H9 (cell line): ENCODE data around the gene UXT. TPM values are rescaled to one million over a fixed set of nuclear protein-coding genes. Genes with fewer than 3 reads are reported as not detected.

Source experiments
- DNase-seq: peaks from one replicate; pipeline ENCODE4 v3.0.0-alpha.2; 2017
- H2AFZ ChIP-seq: one replicate; pipeline ENCODE4 v1.6.1; 2013; ENCODE audit warnings: mild to moderate bottlenecking, low read length, control low read depth, moderate library complexity
- H2AK5ac ChIP-seq: 2 replicates; pipeline ENCODE4 v1.6.1; 2013; ENCODE audit warnings: low read length, control low read depth, mixed read lengths; ENCODE audit not compliant: insufficient read length
- H2BK120ac ChIP-seq: one replicate; pipeline ENCODE4 v1.6.1; 2013; ENCODE audit warnings: low read depth, mild to moderate bottlenecking, low read length, control low read depth, inconsistent platforms; ENCODE audit not compliant: poor library complexity, severe bottlenecking
- H2BK12ac ChIP-seq: 2 replicates; pipeline ENCODE4 v1.6.1; 2013; ENCODE audit warnings: low read length, control low read depth, mixed read lengths, low read depth; ENCODE audit not compliant: insufficient read length
- H2BK15ac ChIP-seq: 2 replicates; pipeline ENCODE4 v1.6.1; 2013; ENCODE audit warnings: low read depth, low read length, control low read depth
- H2BK20ac ChIP-seq: one replicate; pipeline ENCODE4 v1.6.1; 2013; ENCODE audit warnings: low read depth, mild to moderate bottlenecking, low read length, control low read depth, inconsistent platforms; ENCODE audit not compliant: poor library complexity, severe bottlenecking
- H2BK5ac ChIP-seq: 2 replicates; pipeline ENCODE4 v1.6.1; 2013; ENCODE audit warnings: low read length, control low read depth, mixed read lengths; ENCODE audit not compliant: insufficient read length
- H3K14ac ChIP-seq: 2 replicates; pipeline ENCODE4 v1.6.1; 2013; ENCODE audit warnings: low read length, control low read depth; ENCODE audit not compliant: insufficient read depth
- H3K18ac ChIP-seq: 2 replicates; pipeline ENCODE4 v1.6.1; 2013; ENCODE audit warnings: low read depth, mild to moderate bottlenecking, mixed read lengths, low read length, control low read depth; ENCODE audit not compliant: insufficient read length
- H3K23ac ChIP-seq: 2 replicates; pipeline ENCODE4 v1.6.1; 2013; ENCODE audit warnings: low read length, control low read depth, mixed read lengths, low read depth; ENCODE audit not compliant: insufficient read length
- H3K23me2 ChIP-seq: 2 replicates; pipeline ENCODE4 v1.6.1; 2013; ENCODE audit warnings: low read depth, mild to moderate bottlenecking, mixed read lengths, low read length, control low read depth; ENCODE audit not compliant: insufficient read length, poor library complexity, severe bottlenecking
- H3K27ac ChIP-seq: 2 replicates; pipeline ENCODE4 v1.5.1; 2013; ENCODE audit warnings: low read length, control low read depth, mixed read lengths, low read depth; ENCODE audit not compliant: insufficient read length
- H3K27me3 ChIP-seq: 2 replicates; pipeline ENCODE4 v1.6.1; 2013; ENCODE audit warnings: low read length, control low read depth, inconsistent platforms; ENCODE audit not compliant: insufficient read depth
- H3K4ac ChIP-seq: 2 replicates; pipeline ENCODE4 v1.6.1; 2013; ENCODE audit warnings: low read depth, mild to moderate bottlenecking, control low read depth, inconsistent platforms, low read length, moderate library complexity
- H3K4me1 ChIP-seq: 2 replicates; pipeline ENCODE4 v1.6.1; 2013; ENCODE audit warnings: low read length, control low read depth, inconsistent platforms; ENCODE audit not compliant: insufficient read depth
- H3K4me2 ChIP-seq: 2 replicates; pipeline ENCODE4 v1.6.1; 2013; ENCODE audit warnings: low read length, control low read depth, mixed read lengths; ENCODE audit not compliant: insufficient read length, insufficient read depth
- H3K56ac ChIP-seq: 2 replicates; pipeline ENCODE4 v1.6.1; 2013; ENCODE audit warnings: low read depth, mild to moderate bottlenecking, mixed read lengths, low read length, control low read depth; ENCODE audit not compliant: insufficient read length
- H3K79me1 ChIP-seq: 2 replicates; pipeline ENCODE4 v1.6.1; 2013; ENCODE audit warnings: low read depth, mild to moderate bottlenecking, moderate library complexity, low read length, control low read depth, inconsistent platforms; ENCODE audit not compliant: insufficient read depth, poor library complexity, severe bottlenecking
- H3K79me2 ChIP-seq: 2 replicates; pipeline ENCODE4 v1.6.1; 2013; ENCODE audit warnings: low read length, control low read depth, inconsistent platforms; ENCODE audit not compliant: insufficient read depth
- H3K9ac ChIP-seq: 2 replicates; pipeline ENCODE4 v1.6.1; 2013; ENCODE audit warnings: low read length, control low read depth, mixed read lengths; ENCODE audit not compliant: insufficient read length; ENCODE audit errors: extremely low read depth
- H3K9me3 ChIP-seq: one replicate; pipeline ENCODE4 v1.6.1; 2013; ENCODE audit warnings: low read depth, low read length, inconsistent platforms; ENCODE audit not compliant: control insufficient read depth
- H3T11ph ChIP-seq: one replicate; pipeline ENCODE4 v1.6.1; 2013; ENCODE audit warnings: mild to moderate bottlenecking, low read length, control low read depth, inconsistent platforms
- H4K20me1 ChIP-seq: one replicate; pipeline ENCODE4 v1.6.1; 2013; ENCODE audit not compliant: control insufficient read depth, insufficient read length, insufficient read depth
- H4K5ac ChIP-seq: 2 replicates; pipeline ENCODE4 v1.6.1; 2013; ENCODE audit warnings: low read depth, mild to moderate bottlenecking, mixed read lengths, low read length, control low read depth; ENCODE audit not compliant: insufficient read length
- H4K8ac ChIP-seq: replicated peaks from 2 replicates; pipeline ENCODE4 v1.6.1; 2013; ENCODE audit warnings: low read length, control low read depth, mixed read lengths, low read depth; ENCODE audit not compliant: insufficient read length
- H4K91ac ChIP-seq: 2 replicates; pipeline ENCODE4 v1.6.1; 2013; ENCODE audit warnings: low read depth, mild to moderate bottlenecking, moderate library complexity, mixed read lengths, low read length, control low read depth; ENCODE audit not compliant: insufficient read length
- H3K27ac Mint-ChIP-seq, 3 experiments: 2 replicates in 2 of 3; 3 replicates in 1 of 3; pipeline ENCODE4 v1.8.0; 2020 to 2021; ENCODE audit warnings: mixed read lengths in 3 of 3, mild to moderate bottlenecking in 1 of 3, moderate library complexity in 1 of 3
- H3K27me3 Mint-ChIP-seq: 2 replicates; pipeline ENCODE4 v1.8.0; 2021; ENCODE audit warnings: low read depth, mild to moderate bottlenecking, moderate library complexity, mixed read lengths
- H3K36me3 Mint-ChIP-seq, 3 experiments: 2 replicates in 2 of 3; 3 replicates in 1 of 3; pipeline ENCODE4 v1.8.0; 2020 to 2021; ENCODE audit warnings: low read depth in 3 of 3, mixed read lengths in 3 of 3; ENCODE audit not compliant: insufficient read depth in 1 of 3
- H3K4me1 Mint-ChIP-seq, 2 experiments: 2 replicates each; pipeline ENCODE4 v1.8.0; 2020; ENCODE audit warnings: mixed read lengths in 2 of 2
- H3K4me3 Mint-ChIP-seq, 2 experiments: 2 replicates in 1 of 2; 3 replicates in 1 of 2; pipeline ENCODE4 v1.8.0; 2020 to 2021; ENCODE audit warnings: mild to moderate bottlenecking in 2 of 2, mixed read lengths in 2 of 2, moderate library complexity in 1 of 2
- H3K9me3 Mint-ChIP-seq, 2 experiments: 2 replicates in 1 of 2; 3 replicates in 1 of 2; pipeline ENCODE4 v1.8.0; 2020; ENCODE audit warnings: mild to moderate bottlenecking in 2 of 2, mixed read lengths in 2 of 2, moderate library complexity in 1 of 2
- CTCF ChIP-seq: fragments of 200-600 bp; sonication (generic); conservative IDR thresholded peaks from 3 replicates; pipeline ENCODE4 v1.8.0; 2021; ENCODE audit warnings: antibody characterized with exemption, mild to moderate bottlenecking
- WGBS: extraction: QIAGEN DNeasy Blood & Tissue Kit; methylation state at CpG from one replicate; pipeline ENCODE4 v1.1.7; 2013; ENCODE audit warnings: missing lambda C conversion rate, low lambda C conversion rate, mixed read lengths; ENCODE audit not compliant: insufficient read length; ENCODE audit errors: extremely low coverage; 5-methylcytosine and 5-hydroxymethylcytosine counted together
- total RNA-seq: library from RNA; stranded (reverse); gene quantifications from 2 replicates; pipeline ENCODE4 v1.2.1, GENCODE V29; 2021

The UXT gene
- total RNA-seq, 1 experiment from 2014 or later = 95.1 TPM

- Mint-ChIP-seq H3K4me1 (no peaks in the 10 kb centered on the region), H3K4me3 (no peak overlapping the region), H3K9me3 (peaks cover 54 to 66% of the 10 kb centered on the region in 2 experiments), H3K36me3 (peaks cover 0 to 3% (median 0%) of the 10 kb centered on the region in 3 experiments; a peak in 3 of 7 replicates), H3K27ac (no peak overlapping the region), H3K27me3 (peaks cover 4% of the 10 kb centered on the region)
- no CpG with 5 or more reads among the region's 5 CpGs for WGBS
- DNase-seq = no peak
- Histone ChIP-seq H4K8ac (no peak overlapping the region), H3K9me3 (peaks cover 7% of the 10 kb centered on the region), H3K4me1 (no peaks in the 10 kb centered on the region), H4K5ac (no peak overlapping the region), H2BK5ac (no peak overlapping the region), H3K9ac (no peak overlapping the region), H3K79me1 (no peaks in the 10 kb centered on the region), H3K79me2 (no peaks in the 10 kb centered on the region), H3K4ac (no peak overlapping the region), H3K14ac (no peak overlapping the region), H3K23me2 (no peaks in the 10 kb centered on the region), H3K27ac (no peak overlapping the region), H2BK15ac (no peak overlapping the region), H4K91ac (no peak overlapping the region), H2AFZ (no peak overlapping the region), H2BK20ac (no peak overlapping the region), H3K18ac (no peak overlapping the region), H3K27me3 (no peaks in the 10 kb centered on the region), H2BK120ac (no peak overlapping the region), H3K4me2 (no peak overlapping the region), H3T11ph (no peak overlapping the region), H4K20me1 (no peaks in the 10 kb centered on the region), H3K23ac (no peak overlapping the region), H2AK5ac (no peak overlapping the region), H3K56ac (no peak overlapping the region), H2BK12ac (no peak overlapping the region)
- TF ChIP-seq CTCF = no peak
These were observed 5.8 kb upstream of the UXT start for GRCh38 chrX:47664737-47665136.
